ENCODE measurements around the gene RAVER1. TPM values are rescaled to one million over a fixed set of nuclear protein-coding genes. Genes with fewer than 3 reads are reported as not detected.
"Not testable (repeated sequence)": the region's sequence is repeated elsewhere in the genome, so short reads cannot be mapped to it uniquely, and the experiment has no call there.

Gene RAVER1
- total RNA-seq, 1 donor from 2014 or later = 44.6 TPM

GRCh38 chr19:10344780-10345179, 11.5 kb upstream of the RAVER1 start:
- no peak for DNase-seq (ENCODE audit: low spot score)

DNA sequence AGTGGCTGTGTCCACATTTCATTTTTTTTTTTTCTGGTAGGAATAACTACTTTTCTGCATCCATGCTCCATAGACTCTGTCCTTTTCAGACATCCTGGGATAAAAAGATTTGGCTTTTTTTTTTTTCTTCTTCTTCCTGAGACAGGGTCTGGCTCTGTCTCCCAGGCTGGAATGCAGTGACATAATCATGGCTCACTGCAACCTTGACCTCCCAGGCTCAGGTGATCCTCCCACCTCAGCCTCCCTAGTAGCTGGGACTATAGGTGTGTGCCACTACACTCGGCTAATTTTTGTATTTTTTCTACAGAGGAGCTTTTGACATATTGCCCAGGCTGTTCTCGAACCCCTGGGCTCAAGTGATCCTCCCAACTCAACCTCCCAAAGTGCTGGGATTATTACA, 10.2 kb upstream of the RAVER1 start:
- DNase-seq (ENCODE audit: low spot score) = no peak

- DNase-seq (ENCODE audit: low spot score) = no peak
These were observed 6.6 kb upstream of the RAVER1 start for GRCh38 chr19:10339977-10340376.

DNA sequence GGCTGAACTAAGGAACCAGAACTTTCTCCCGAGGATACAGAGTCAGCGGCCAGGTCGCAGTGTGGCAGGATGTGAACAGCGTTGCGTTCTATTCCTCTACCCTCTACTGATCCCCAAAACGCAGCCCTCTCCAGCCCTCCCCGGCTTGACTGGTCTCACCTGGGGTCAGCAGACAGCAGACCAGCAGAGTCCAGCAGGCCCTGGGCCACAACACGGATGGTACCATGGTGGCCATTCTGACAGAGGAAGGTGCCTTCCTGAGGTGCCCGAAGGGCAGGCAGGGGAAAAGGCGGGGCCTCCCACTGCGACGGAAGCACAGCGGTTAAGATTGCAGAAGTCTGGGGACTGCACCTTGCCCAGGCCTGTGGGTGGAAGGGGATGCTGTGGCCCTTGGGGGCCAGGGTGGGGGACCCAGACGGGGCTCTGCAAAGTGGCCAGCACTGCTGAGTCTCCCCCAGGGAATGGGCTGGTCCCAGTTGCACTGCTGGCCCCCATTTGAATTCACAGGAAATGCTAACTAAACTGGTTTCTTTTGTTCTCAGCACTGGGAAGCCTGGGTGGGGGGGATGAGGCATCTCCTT, 6.1 kb upstream of the RAVER1 start, which contains the start of gene ICAM3:
TSS of gene ICAM3 (minus strand) at position 245 of the 581 bp plus-strand sequence. CDS start at position 235, 10 bp downstream.
- no peak for DNase-seq (ENCODE audit: low spot score)

- DNase-seq (ENCODE audit: low spot score) = no peak
These were observed 5.6 kb upstream of the RAVER1 start for GRCh38 chr19:10338940-10339339.

- DNase-seq (ENCODE audit: low spot score) = not testable (repeated sequence)
These were observed 3.4 kb upstream of the RAVER1 start for GRCh38 chr19:10336725-10337124.

GRCh38 chr19:10335352-10335985, 2.1 kb upstream of the RAVER1 start:
- DNase-seq (ENCODE audit: low spot score) = no peak

- peak; percentile 94 for DNase-seq (ENCODE audit: low spot score)
These were observed 1.4 kb upstream of the RAVER1 start for GRCh38 chr19:10334588-10335351.

DNA sequence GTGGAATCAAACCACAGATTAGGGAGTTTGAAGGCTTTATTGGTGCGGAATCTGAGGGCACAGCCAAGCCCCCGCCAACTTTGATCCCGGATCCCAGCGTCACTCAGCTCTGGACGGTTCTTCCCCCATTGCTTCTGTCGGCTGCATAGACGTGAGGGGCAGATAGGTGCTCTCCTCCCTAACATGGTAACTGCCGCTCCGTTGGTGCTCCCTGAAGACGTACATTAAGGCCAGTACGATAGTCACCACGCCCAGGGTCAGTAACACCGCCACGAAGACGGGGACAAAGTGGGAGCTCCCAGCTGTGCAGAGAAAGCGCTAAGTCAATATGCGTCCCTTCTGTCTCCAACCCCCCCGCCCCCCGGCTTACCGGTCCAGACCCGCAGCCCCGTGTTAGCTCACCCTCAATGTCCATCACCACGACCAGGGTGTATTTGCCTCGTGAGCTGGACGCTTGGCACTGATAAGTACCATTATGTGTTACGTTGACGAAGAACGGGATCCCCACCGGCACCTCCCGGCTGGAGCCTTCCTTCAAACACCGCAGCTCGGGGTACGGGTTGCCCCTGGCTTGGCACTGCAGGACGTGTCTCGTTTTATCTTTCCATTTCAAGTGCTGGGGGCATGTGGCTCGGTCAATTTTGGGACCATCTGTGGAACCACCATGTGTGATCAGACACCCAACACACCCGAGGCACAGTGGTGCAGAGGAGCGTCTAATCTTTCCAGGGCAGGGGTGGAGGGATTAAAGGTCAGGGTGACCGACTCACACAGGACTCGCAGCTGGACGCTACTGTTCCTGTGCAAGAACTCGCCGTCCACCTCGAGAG, 644 bp upstream of the RAVER1 start:
- no peak for DNase-seq (ENCODE audit: low spot score)

DNA sequence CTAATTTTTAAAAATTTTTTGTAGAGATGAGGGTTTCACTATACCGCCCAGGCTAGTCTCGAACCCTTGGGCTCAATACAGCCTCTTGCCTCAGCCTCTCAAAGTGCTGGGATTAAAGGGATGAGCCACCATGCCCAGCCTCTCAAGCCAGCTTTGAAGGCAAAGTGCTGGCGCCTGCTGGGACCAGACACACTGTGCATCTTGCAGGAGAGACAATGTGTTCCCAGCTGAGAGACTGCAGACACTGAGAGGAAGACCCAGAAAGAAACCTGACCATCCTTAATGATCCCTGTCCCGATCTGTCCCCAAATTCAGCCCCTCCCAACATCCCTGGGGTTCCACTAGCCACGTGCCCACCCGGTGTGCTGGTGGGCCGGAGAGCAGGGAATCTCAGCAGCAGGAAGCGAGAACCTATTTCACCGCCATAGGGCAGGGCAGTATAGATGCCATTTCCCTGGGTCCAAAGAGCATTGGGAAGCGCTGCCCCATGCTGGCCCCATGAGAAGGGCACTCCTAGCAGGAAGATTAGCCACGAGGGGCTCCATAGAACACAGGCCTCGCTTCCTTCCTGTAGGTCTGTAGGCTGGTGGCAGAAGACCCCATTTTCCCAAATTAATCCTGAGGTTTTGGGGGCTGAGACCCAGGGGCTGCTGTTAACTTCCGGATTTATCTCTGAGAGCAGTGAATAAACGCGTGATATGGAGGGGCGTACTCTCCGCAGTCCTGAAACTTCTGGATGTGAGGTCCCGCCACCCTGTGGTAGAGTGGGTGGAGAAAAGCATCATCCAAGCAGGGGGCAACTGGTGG, 968 bp downstream of the RAVER1 start:
- no peak for DNase-seq (ENCODE audit: low spot score)

- no peak for DNase-seq (ENCODE audit: low spot score)
These were observed 3.8 kb downstream of the RAVER1 start for GRCh38 chr19:10329555-10329954.

GRCh38 chr19:10328558-10329429, 4.5 kb downstream of the RAVER1 start:
- no peak for DNase-seq (ENCODE audit: low spot score)

- no peak for DNase-seq (ENCODE audit: low spot score)
These were observed 5.5 kb downstream of the RAVER1 start for GRCh38 chr19:10327793-10328192.

- no peak for DNase-seq (ENCODE audit: low spot score)
These were observed 7.6 kb downstream of the RAVER1 start for GRCh38 chr19:10325732-10326131.

DNA sequence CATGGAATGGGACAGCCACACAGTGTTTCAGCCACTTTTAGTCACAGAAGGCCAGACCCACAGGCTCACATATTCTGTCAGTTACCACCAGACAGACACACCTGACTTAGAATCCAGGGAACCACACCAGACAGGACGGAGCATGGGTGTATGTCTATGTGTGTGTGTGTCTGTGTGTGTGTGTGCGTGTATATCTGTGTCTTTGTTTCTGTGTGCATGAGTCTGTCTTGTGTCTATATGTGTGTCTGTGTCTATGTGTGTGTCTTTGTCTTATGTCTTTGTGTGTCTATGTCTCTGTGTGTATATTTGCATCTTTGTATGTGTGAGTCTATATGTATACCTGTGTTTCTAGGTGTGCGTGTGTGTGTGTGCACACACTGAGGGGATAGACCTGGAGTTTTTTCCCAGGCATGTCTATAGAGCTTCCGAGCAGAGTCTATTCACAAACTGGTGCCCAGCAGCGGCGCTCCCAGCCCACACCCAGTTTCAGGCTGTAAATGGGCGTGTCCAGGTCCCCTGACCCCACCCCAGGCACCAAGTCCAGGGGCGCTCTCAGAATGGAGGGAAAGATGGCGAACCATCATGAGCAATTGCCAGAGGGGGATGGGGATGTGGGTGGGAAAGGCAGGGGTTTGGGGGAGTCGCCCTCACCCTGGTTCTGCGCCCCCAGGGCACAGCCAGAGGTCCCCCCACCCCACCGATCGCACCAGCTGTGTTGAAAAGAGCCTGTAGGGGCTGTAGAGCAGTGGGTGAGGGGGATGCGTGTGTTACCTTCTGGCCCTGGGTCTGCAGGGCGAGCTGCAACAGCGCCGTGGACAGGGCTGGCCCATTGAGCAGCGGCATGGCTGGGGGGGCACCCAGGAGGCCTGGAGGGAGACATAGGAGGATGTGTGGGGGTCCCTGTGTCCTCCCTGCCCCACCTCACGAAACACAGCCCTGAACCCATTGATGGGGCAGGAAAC, 11.2 kb downstream of the RAVER1 start:
- DNase-seq (ENCODE audit: low spot score) = no peak

DNA sequence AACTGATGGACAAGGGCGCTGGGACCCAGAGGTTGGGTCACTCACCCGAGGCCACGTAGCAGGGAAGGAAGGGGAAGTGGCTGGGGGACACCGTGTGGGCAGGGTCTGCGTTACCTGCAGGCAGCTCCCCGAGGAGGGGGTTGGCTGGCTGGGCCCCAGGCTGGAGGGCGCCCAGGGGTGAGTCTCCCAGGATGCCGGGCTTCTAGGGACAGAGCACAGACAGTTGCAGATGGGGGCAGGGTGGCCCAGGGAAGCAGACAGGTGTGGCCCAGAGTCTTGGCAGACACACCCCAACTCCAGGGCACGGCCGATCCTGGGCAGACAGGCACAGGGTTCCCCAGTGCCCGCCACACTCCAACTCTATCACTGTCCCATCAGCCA, 11.9 kb downstream of the RAVER1 start:
- no peak for DNase-seq (ENCODE audit: low spot score)

GRCh38 chr19:10320602-10321416, 12.5 kb downstream of the RAVER1 start:
- DNase-seq (ENCODE audit: low spot score) = no peak
